MCF 10A (cell line): ENCODE results near the gene PRKG1. TPM values are rescaled to one million over a fixed set of nuclear protein-coding genes. Genes with fewer than 3 reads are reported as not detected.

Experiments used
- BruUV-seq: library from RNA; stranded (reverse); fragments of 400-500 nt; replicated peaks from 2 replicates; lab custom pipeline; 2021; lab: Mats Ljungman, UMichigan
- CTCF ChIA-PET: fragments of 300-600 bp; sonication (Branson Sonifier 250); formaldehyde crosslinking; extraction: SDS; loops from one replicate; lab custom pipeline; 2021; ENCODE audit warnings: antibody characterized with exemption, inconsistent platforms; lab: Yijun Ruan, JAX
- POLR2A ChIA-PET: fragments of 300-600, 350-650 bp; sonication (Branson Sonifier 250); formaldehyde crosslinking; extraction: SDS; loops from one replicate; lab custom pipeline; 2020; ENCODE audit warnings: antibody characterized with exemption, inconsistent platforms; lab: Yijun Ruan, JAX
- DNase-seq: peaks from one replicate; pipeline ENCODE4 v3.0.0-alpha.2; 2018; ENCODE audit not compliant: unreplicated experiment
- H3K27ac Mint-ChIP-seq: one replicate; pipeline ENCODE4 v1.8.0; 2022; ENCODE audit warnings: mild to moderate bottlenecking, low read depth, mixed read lengths; ENCODE audit not compliant: unreplicated experiment
- H3K27me3 Mint-ChIP-seq: one replicate; pipeline ENCODE4 v1.8.0; 2022; ENCODE audit warnings: mixed read lengths; ENCODE audit not compliant: insufficient read depth, unreplicated experiment
- H3K36me3 Mint-ChIP-seq: one replicate; pipeline ENCODE4 v1.8.0; 2022; ENCODE audit warnings: mild to moderate bottlenecking, moderate library complexity, mixed read lengths; ENCODE audit not compliant: insufficient read depth, unreplicated experiment
- H3K4me1 Mint-ChIP-seq: one replicate; pipeline ENCODE4 v1.8.0; 2022; ENCODE audit warnings: mixed read lengths; ENCODE audit not compliant: insufficient read depth, unreplicated experiment
- H3K4me3 Mint-ChIP-seq: one replicate; pipeline ENCODE4 v1.8.0; 2022; ENCODE audit warnings: mild to moderate bottlenecking, moderate library complexity, mixed read lengths; ENCODE audit not compliant: unreplicated experiment
- H3K9me3 Mint-ChIP-seq: one replicate; pipeline ENCODE4 v1.8.0; 2022; ENCODE audit warnings: mixed read lengths; ENCODE audit not compliant: unreplicated experiment
- intact Hi-C: fragments of 100-400 bp; cut with micrococcal nuclease; formaldehyde crosslinking; loops from 2 replicates; pipeline ENCODE4 v1.14.1; 2022
- total RNA-seq: library from RNA; stranded (reverse); gene quantifications from 2 replicates; pipeline ENCODE4 v1.2.3, GENCODE V29; 2022
- TF ChIP-seq, protein P1 (sequence below): fragments of 200-600 bp; IDR thresholded peaks from one replicate; pipeline ENCODE4 v1.8.0; 2022; ENCODE audit warnings: antibody characterized with exemption, mild to moderate bottlenecking; ENCODE audit not compliant: unreplicated experiment

Gene PRKG1
- total RNA-seq, 1 experiment from 2014 or later = 0.09 TPM

DNA sequence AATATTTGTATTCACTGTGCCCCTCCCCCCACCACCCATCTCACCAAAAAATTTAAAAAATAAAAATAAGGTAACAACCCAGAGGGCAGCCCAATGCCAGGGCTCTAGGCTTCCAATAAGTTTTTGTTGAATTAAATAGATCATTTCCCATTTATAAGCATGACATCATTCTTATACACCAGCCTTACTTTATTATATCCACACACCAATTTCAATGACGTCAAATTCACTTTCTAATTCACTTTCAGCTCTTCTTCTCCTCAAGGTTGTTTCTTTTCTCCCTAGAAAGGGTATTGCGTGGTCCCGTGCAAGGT is 1238.6 kb downstream of the PRKG1 start:
- ChIA-PET CTCF (interaction anchor here (0.5 to 13.2 kb wide), 11 partner anchors 15 to 783 kb away, joined by 3 to 389 read pairs (median 4); no protein-coding TSS in a partner anchor), POLR2A (interaction anchor here (1.0 to 6.4 kb wide), 3 partner anchors 22 to 254 kb away, joined by 3 to 86 read pairs (median 3); no protein-coding TSS in a partner anchor)
- H3K4me1 Mint-ChIP-seq = peaks cover 16% of the 10 kb centered on the region
- H3K9me3 Mint-ChIP-seq = no peaks in the 10 kb centered on the region
- BruUV-seq = no TSS peak
- H3K27ac Mint-ChIP-seq = no peak overlapping the region
- H3K27me3 Mint-ChIP-seq = no peaks in the 10 kb centered on the region
- H3K36me3 Mint-ChIP-seq = peaks cover 39% of the 10 kb centered on the region
- TF ChIP-seq, protein P1, sequence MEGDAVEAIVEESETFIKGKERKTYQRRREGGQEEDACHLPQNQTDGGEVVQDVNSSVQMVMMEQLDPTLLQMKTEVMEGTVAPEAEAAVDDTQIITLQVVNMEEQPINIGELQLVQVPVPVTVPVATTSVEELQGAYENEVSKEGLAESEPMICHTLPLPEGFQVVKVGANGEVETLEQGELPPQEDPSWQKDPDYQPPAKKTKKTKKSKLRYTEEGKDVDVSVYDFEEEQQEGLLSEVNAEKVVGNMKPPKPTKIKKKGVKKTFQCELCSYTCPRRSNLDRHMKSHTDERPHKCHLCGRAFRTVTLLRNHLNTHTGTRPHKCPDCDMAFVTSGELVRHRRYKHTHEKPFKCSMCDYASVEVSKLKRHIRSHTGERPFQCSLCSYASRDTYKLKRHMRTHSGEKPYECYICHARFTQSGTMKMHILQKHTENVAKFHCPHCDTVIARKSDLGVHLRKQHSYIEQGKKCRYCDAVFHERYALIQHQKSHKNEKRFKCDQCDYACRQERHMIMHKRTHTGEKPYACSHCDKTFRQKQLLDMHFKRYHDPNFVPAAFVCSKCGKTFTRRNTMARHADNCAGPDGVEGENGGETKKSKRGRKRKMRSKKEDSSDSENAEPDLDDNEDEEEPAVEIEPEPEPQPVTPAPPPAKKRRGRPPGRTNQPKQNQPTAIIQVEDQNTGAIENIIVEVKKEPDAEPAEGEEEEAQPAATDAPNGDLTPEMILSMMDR = no peak
- peak overlapping the region; percentile 91 for H3K4me3 Mint-ChIP-seq
- DNase-seq = no peak
- intact Hi-C loops = no loop called here

DNA sequence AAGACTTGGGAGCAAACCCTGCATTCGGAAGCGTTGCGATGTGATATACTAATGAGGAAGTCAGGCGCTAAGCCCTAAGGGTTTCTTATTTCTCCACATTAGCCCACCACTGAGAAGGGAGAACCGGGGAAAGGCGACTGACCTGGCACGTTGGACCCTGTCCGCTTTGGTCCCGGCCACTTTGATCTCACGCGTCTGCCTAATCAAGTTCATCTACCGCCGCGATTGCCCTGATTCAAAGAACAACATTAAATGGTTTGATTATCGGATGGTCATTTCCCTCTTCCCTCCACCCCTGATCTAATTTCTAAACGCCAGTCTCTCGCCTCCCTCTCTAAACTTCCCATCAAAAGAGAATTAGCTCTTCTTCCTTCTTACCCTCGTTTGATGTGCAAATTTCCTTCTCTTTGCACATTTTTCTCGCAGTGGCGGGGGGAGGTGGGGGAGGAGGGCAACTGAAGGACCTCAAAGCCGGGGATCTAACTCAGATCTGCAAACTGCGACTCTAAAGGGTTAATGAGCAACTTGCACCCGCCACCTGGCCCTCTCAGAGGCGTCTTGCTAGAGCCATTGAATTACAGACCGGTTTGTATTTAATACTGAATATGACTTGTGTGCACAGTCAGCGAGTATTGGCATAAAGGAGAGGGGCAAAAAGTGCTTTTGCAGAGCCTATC is 1239.1 kb downstream of the PRKG1 start:
- peaks cover 44% of the 10 kb centered on the region for H3K36me3 Mint-ChIP-seq
- H3K4me1 Mint-ChIP-seq = peaks cover 20% of the 10 kb centered on the region
- intact Hi-C loops = no loop called here
- H3K4me3 Mint-ChIP-seq = peak overlapping the region; percentile 91
- BruUV-seq = no TSS peak
- DNase-seq = peak; percentile 8
- TF ChIP-seq, protein P1 = no peak
- no peaks in the 10 kb centered on the region for H3K9me3 Mint-ChIP-seq
- H3K27me3 Mint-ChIP-seq = no peaks in the 10 kb centered on the region
- POLR2A ChIA-PET = interaction anchor here (0.6 to 6.4 kb wide), 10 partner anchors 19 to 253 kb away, joined by 3 to 86 read pairs (median 4); no protein-coding TSS in a partner anchor
- peak overlapping the region; percentile 93 for H3K27ac Mint-ChIP-seq
- CTCF ChIA-PET = interaction anchor here (0.5 to 13.2 kb wide), 25 partner anchors 10 to 470 kb away, joined by 3 to 389 read pairs (median 3); no protein-coding TSS in a partner anchor

DNA sequence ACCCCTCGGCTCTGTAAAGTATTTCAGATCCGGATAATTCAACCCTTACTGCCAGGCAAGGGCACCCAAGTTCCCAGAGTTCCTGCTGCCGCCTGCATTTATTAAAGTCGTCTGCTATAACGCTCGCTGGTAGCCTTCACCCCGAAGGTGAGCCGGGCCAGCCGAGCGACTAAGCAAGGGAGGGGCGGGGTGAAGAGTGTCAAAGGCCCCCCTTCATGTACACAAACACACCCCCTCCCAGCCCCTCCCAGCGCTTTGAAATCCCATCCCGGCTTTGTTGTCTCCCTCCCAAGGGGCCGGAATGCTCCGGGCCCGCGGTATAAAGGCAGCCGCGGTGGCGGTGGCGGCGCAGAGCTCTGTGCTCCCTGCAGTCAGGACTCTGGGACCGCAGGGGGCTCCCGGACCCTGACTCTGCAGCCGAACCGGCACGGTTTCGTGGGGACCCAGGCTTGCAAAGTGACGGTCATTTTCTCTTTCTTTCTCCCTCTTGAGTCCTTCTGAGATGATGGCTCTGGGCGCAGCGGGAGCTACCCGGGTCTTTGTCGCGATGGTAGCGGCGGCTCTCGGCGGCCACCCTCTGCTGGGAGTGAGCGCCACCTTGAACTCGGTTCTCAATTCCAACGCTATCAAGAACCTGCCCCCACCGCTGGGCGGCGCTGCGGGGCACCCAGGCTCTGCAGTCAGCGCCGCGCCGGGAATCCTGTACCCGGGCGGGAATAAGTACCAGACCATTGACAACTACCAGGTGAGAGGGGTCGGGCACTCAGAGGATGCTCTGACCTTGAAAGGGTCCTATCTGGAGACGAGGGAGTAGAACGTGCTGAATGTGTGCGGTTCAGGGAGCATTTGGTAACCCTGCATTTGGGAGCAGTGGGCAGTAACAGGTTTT is 1239.9 kb downstream of the PRKG1 start, which contains the start of gene DKK1:
TSS of gene DKK1 (plus strand) at position 349 of the 889 bp plus-strand sequence. CDS start at position 503, 154 bp downstream.
- Mint-ChIP-seq H3K27me3 (no peaks in the 10 kb centered on the region), H3K27ac (peak within 1 kb of the TSS; percentile 93), H3K4me3 (peak within 1 kb of the TSS; percentile 91), H3K36me3 (peaks cover 45% of the 10 kb centered on the region), H3K4me1 (peaks cover 23% of the 10 kb centered on the region), H3K9me3 (no peaks in the 10 kb centered on the region)
- DNase-seq = peak; percentile 87
- POLR2A ChIA-PET = interaction anchor here (0.6 to 6.4 kb wide), 11 partner anchors 15 to 252 kb away, joined by 3 to 86 read pairs (median 4); no protein-coding TSS in a partner anchor
- intact Hi-C loops = loop anchor here (1.0 kb wide), 3 partner anchors 140 to 253 kb away; no protein-coding TSS in a partner anchor
- TF ChIP-seq, protein P1 = peak; percentile 97
- CTCF ChIA-PET = interaction anchor here (0.5 to 13.2 kb wide), 36 partner anchors 11 to 1322 kb away, joined by 3 to 389 read pairs (median 3); no protein-coding TSS in a partner anchor
- BruUV-seq = no TSS peak
